ENCODE measurements around the gene MTG1.
"Not testable (repeated sequence)": the region's sequence is repeated elsewhere in the genome, so short reads cannot be mapped to it uniquely, and the experiment has no call there.

The MTG1 gene

GRCh38 chr10:133424601-133425000 lies 30.6 kb downstream of the MTG1 start, which contains the start of gene SPRN:
Gene SPRN (minus strand): TSS chr10:133424625. CDS start chr10:133423681, 944 bp downstream.
- not testable (repeated sequence) for H3K4me1 ChIP-seq (ENCODE audit: insufficient read depth, low read length); H3K9ac ChIP-seq (ENCODE audit: low read depth, low read length); H3K36me3 ChIP-seq (ENCODE audit: insufficient read depth, low read length); H3K9me3 ChIP-seq (ENCODE audit: control insufficient read depth, insufficient read depth, low read length)

- H3K36me3 ChIP-seq (ENCODE audit: insufficient read depth, low read length); H3K4me1 ChIP-seq (ENCODE audit: insufficient read depth, low read length); H3K9me3 ChIP-seq (ENCODE audit: control insufficient read depth, insufficient read depth, low read length); H3K9ac ChIP-seq (ENCODE audit: low read depth, low read length): not testable (repeated sequence)
Measured at GRCh38 chr10:133429571-133429970, 35.6 kb downstream of the MTG1 start.

DNA sequence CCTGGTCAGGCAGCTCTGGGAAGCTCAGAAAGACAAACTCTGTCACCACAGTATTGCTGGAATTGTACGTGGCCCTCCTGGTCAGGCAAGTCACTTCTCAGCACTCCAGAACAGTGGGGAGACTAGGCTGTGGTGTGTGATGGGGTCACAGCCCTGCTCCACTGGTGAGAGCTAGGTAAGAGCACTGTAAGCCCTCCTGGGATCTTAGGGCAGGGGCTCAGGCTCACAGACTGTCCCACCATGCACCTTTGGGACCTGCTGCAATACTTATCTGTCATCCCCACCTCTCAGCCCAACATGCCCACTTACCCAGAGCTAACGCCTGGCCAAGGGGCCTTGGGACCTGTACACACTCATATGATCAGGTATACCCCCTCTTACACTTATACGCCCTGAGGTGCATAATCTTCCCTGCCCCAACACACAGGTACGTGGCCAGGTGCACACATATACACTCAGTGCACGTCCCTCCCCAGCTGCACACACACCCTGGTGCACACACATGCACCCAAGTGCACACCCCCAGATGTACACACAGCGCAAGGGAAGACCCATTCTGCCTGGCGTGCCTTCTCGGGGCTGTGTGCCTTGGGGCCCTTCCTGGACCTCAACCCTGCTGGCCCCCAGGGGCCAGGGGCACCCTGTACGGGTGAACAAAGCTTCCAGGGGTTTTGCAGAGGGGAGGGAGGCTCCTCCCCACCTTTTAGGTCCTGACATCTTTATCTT lies 38.1 kb downstream of the MTG1 start:
- not testable (repeated sequence) for H3K36me3 ChIP-seq (ENCODE audit: insufficient read depth, low read length); H3K9ac ChIP-seq (ENCODE audit: low read depth, low read length); H3K4me1 ChIP-seq (ENCODE audit: insufficient read depth, low read length); H3K9me3 ChIP-seq (ENCODE audit: control insufficient read depth, insufficient read depth, low read length)

DNA sequence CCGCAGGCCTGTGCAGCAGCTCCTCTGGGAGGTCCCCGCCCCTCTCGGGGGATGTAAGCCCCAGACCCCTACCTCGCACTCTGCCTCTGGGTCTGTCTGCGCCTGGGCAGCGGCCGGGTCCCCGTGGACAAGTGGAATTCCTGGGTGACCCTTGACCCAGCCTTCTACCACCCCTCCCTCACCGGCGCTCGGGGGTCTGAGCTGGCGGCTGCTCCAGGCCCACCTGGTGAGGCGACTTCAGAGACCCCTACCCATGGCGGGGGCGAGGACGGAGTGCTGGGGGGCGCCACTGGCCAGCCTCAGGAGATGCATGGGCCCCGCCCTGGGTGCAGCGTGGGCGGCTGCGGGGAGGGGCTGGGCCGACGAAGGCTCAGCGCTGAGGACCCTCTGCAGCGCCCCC lies 38.8 kb downstream of the MTG1 start:
- H3K36me3 ChIP-seq (ENCODE audit: insufficient read depth, low read length); H3K9ac ChIP-seq (ENCODE audit: low read depth, low read length); H3K9me3 ChIP-seq (ENCODE audit: control insufficient read depth, insufficient read depth, low read length); H3K4me1 ChIP-seq (ENCODE audit: insufficient read depth, low read length): not testable (repeated sequence)

GRCh38 chr10:133438711-133439273 lies 44.8 kb downstream of the MTG1 start:
- H3K9me3 ChIP-seq (ENCODE audit: control insufficient read depth, insufficient read depth, low read length), result no peaks in the 10 kb centered on the region
- no peaks in the 10 kb centered on the region for H3K4me1 ChIP-seq (ENCODE audit: insufficient read depth, low read length)
- H3K9ac ChIP-seq (ENCODE audit: low read depth, low read length), result no peak overlapping the region
- H3K36me3 ChIP-seq (ENCODE audit: insufficient read depth, low read length), result no peaks in the 10 kb centered on the region

GRCh38 chr10:133439517-133440461 lies 45.8 kb downstream of the MTG1 start:
- no peaks in the 10 kb centered on the region for H3K9me3 ChIP-seq (ENCODE audit: control insufficient read depth, insufficient read depth, low read length)

DNA sequence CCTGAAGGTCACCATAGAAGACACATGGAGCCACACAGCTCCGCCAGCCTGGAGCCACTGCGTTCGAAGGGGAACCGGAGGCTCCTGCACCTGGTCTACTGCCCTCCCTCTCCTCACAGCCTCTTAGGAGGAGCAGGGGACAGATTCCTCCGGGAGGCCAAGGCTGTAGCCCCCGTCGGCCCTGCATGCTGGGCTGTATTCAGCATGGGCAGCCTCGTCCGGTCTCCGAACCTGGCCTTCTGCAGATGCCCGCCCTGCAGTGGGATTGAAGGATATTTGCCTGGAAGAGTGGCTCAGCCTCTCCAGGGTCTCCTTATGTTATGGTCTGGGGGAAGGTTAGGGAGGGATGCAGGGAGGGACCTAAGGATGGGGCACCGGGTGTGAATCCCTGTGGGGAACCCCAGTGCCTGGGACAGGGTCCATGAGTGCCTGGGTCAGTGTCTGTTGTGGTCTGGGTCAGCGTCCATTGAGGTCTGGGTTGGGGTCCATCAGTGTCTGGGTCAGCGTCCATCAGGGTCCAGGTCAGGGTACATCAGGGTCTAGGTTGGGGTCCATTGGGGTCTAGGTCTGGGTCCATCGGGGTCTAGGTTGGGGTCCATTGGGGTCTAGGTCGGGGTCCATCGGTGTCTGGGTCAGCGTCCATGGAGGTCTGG lies 46.8 kb downstream of the MTG1 start:
- Histone ChIP-seq H3K9me3 (ENCODE audit: control insufficient read depth, insufficient read depth, low read length) (no peaks in the 10 kb centered on the region), H3K36me3 (ENCODE audit: insufficient read depth, low read length) (no peaks in the 10 kb centered on the region), H3K9ac (ENCODE audit: low read depth, low read length) (no peak overlapping the region), H3K4me1 (ENCODE audit: insufficient read depth, low read length) (no peaks in the 10 kb centered on the region)

More at GRCh38 chr10:133439517-133440461, 45.8 kb downstream of the MTG1 start:
- Histone ChIP-seq H3K9ac (ENCODE audit: low read depth, low read length) (no peak overlapping the region), H3K36me3 (ENCODE audit: insufficient read depth, low read length) (no peaks in the 10 kb centered on the region), H3K4me1 (ENCODE audit: insufficient read depth, low read length) (no peaks in the 10 kb centered on the region)

- not testable (repeated sequence) for H3K36me3 ChIP-seq (ENCODE audit: insufficient read depth, low read length); H3K9ac ChIP-seq (ENCODE audit: low read depth, low read length); H3K4me1 ChIP-seq (ENCODE audit: insufficient read depth, low read length); H3K9me3 ChIP-seq (ENCODE audit: control insufficient read depth, insufficient read depth, low read length)
Measured at GRCh38 chr10:133441356-133441755, 47.4 kb downstream of the MTG1 start.

- no peak overlapping the region for H3K9ac ChIP-seq (ENCODE audit: low read depth, low read length)
- no peaks in the 10 kb centered on the region for H3K9me3 ChIP-seq (ENCODE audit: control insufficient read depth, insufficient read depth, low read length)
- no peaks in the 10 kb centered on the region for H3K4me1 ChIP-seq (ENCODE audit: insufficient read depth, low read length)
- H3K36me3 ChIP-seq (ENCODE audit: insufficient read depth, low read length), result no peaks in the 10 kb centered on the region
Measured at GRCh38 chr10:133441780-133442179, 47.8 kb downstream of the MTG1 start.

GRCh38 chr10:133442191-133442966 lies 48.4 kb downstream of the MTG1 start:
- H3K9me3 ChIP-seq (ENCODE audit: control insufficient read depth, insufficient read depth, low read length), result no peaks in the 10 kb centered on the region
- no peaks in the 10 kb centered on the region for H3K4me1 ChIP-seq (ENCODE audit: insufficient read depth, low read length)
- H3K9ac ChIP-seq (ENCODE audit: low read depth, low read length), result no peak overlapping the region
- no peaks in the 10 kb centered on the region for H3K36me3 ChIP-seq (ENCODE audit: insufficient read depth, low read length)

DNA sequence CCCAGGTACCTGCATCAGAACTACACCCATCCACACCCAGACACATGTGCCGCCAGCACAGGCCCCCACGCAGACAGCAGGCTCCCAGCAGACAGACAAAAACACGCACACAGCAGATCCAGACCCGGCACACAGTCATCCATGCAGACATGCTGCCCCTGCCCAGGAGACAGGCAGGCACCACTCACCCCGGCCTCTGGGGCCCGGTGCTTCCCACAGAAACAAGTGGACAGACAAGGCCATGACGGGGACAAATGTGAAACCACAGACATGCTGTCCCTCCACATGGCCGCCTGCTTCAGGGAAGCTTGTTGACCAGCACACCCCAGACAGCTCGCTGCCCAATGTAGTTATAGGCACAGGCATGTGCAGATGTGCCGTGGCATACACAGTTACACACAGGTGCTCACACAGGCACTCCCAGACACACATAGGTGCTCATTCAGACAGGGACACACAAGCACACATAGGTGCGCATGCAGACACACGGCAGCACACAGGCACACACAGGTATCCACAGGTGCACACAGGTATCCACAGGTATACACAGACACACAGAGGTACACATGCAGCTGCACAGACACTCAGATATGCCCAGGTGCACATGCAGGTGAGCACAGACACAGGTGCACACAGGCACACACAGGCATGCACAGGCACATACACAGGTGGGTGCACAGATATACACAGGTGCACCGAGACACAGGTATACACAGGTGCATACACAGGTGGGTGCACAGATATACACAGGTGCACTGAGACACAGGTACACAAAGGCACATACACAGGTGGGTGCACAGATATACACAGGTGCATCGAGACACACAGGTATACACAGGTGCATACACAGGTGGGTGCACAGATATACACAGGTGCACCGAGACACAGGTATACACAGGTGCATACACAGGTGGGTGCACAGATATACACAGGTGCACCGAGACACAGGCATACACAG lies 49.3 kb downstream of the MTG1 start:
- Histone ChIP-seq H3K4me1 (ENCODE audit: insufficient read depth, low read length) (no peaks in the 10 kb centered on the region), H3K36me3 (ENCODE audit: insufficient read depth, low read length) (no peaks in the 10 kb centered on the region), H3K9me3 (ENCODE audit: control insufficient read depth, insufficient read depth, low read length) (no peaks in the 10 kb centered on the region; the same call in 1 of the 2 replicates), H3K9ac (ENCODE audit: low read depth, low read length) (no peak overlapping the region)

- Histone ChIP-seq H3K9me3 (ENCODE audit: control insufficient read depth, insufficient read depth, low read length) (peaks cover 5% of the 10 kb centered on the region; the same call in 1 of the 2 replicates), H3K36me3 (ENCODE audit: insufficient read depth, low read length) (no peaks in the 10 kb centered on the region), H3K4me1 (ENCODE audit: insufficient read depth, low read length) (no peaks in the 10 kb centered on the region), H3K9ac (ENCODE audit: low read depth, low read length) (no peak overlapping the region)
Measured at GRCh38 chr10:133444342-133445267, 50.6 kb downstream of the MTG1 start.
